GM18508 (cell line): Measurements from ENCODE around the gene SARS2.
"Not testable (repeated sequence)": the region's sequence is repeated elsewhere in the genome, so short reads cannot be mapped to it uniquely, and the experiment has no call there.

Experiments used
- ATAC-seq: cut with Tn5 transposase; IDR thresholded peaks from one replicate; pipeline ENCODE4 v1.9.1; 2021; ENCODE audit warnings: moderate number of reproducible peaks; ENCODE audit not compliant: insufficient read depth, unreplicated experiment

The SARS2 gene

DNA sequence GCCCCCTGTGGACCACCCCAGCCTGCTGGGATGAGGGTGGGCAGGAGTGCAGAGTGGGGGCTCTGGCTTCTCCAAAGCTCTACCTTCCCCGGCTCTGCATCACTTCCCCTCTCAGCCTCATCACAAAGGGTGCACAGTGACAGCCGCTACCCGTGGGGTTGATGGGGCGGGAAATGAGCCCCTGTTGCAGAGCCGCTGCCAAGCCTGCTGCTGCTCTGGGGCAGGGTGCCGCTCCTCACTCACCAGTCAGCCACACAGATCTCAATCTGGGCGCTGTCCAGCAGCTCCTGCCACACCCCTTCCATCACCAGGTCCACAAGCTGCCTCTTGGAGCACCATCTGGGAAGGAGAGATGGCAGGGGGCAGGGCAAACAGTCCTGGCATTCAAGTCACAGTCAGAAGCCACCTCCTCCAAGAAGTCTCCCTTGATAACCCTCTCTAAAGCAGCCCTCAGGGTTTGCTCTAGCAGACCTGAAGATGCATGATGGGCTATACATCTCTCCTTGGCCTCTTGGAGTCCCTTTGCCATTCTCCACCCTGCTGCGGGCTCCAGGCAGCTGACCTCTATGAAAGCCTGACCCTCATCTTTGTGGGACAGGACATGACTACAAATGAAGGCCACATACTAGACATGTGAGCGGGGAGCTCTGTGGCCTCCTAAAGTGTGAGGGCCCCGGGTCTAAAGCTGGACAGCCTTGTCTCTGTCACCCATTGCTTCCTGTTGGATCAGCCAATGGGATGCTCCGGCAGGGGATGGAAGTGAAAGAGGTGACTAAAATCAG is 15.9 kb upstream of the SARS2 start:
- ATAC-seq, result no peak

DNA sequence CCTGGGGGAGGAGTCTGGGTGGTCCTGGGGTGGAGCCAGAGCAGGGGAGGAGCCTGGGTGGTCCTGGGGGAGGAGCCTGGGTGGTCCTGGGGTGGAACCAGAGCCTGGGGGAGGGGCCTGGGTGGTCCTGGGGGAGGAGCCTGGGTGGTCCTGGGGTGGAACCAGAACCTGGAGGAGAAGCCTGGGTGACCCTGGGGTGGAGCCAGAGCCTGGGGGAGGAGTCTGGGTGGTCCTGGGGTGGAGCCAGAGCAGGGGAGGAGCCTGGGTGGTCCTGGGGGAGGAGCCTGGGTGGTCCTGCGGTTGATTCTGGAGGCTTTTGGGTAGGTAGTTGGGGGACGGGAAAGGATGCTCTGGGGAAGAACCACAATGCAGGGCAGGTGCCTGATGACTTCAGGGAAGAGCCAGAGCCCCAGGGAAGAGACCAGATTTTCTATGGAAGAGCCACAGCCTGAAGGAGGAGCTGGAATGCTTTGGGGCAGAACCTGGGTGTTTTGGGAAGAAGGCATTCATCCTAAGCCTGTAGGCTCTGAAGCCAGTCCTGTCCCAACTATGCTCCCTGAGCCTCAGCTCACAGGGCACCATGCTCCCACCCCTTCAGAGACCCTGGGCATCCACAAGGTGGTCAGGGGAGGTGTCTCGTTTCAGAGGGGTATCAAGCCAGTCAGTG is 15.1 kb upstream of the SARS2 start:
- ATAC-seq, result no peak

GRCh38 chr19:38944981-38945506 is 14.5 kb upstream of the SARS2 start:
- no peak for ATAC-seq

DNA sequence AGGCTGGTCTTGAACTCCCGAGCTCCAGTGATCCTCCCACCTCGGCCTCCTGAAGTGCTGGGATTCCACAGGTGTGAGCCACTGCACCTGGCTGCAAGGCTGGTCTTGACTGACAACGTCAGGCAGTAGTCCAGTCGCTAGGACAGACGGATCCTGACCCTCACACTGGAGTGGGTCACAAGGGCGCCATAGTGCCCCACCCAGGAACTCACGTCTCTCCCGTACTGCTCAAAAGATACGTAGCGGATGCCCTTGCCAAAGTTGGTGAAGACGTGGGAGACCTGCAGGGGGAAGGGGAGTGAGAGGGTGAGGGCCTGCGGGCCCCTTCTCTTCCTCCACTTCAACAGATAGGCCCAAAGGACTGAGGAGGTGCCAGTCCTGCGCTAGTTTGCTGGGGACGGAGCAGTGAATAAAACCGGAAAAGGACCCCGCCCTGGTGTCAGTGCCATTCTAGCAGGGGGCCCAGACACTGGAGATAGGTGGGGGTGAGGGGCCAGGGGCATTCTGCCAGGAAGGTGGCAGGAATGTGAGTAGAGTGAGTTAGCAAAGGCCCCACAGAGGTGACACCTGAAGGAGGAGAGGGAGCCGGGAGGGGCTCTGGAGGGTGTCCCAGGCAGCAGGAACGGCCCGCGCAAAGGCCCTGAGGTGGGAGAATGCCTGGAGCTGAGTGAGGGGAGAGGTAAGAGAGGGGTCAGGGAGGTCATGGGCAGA is 12.1 kb upstream of the SARS2 start:
- ATAC-seq, result no peak

GRCh38 chr19:38941979-38942378 is 11.4 kb upstream of the SARS2 start:
- no peak for ATAC-seq

DNA sequence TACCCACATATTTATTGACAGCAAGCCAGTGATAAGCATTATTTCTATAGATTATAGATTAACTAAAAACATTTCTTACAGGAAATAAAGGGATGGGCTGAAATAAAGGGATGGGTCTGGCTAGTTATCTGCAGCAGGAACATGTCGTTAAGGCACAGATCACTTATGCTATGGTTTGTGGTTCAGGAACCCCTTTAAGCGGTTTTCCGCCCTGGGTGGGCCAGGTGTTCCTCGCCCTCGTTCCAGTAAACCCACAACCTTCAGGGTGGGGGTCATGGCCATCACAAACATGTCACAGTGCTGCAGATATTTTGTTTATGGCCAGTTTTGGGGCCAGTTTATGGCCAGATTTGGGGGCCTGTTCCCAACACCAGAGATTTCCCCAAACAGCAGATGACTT is 10.9 kb upstream of the SARS2 start:
- not testable (repeated sequence) for ATAC-seq

DNA sequence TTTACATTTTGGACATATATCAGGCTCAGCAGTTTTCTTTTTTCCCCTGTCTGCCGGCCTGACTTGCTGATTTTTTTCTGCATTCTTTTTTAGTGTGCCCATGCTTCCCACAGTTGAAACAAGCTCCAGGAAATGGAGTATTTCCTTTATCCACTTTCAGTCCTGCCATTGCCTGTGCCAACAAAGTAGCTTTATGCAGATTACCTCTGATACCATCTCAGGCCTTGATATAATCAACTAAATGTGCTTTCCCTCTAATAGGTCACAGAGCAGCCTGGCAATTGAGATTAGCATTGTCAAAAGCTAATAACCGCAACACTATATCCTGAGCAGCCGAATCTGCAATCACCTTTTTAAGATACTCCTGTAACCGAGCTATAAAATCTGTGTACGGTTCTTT is 9.4 kb upstream of the SARS2 start:
- ATAC-seq, result no peak

DNA sequence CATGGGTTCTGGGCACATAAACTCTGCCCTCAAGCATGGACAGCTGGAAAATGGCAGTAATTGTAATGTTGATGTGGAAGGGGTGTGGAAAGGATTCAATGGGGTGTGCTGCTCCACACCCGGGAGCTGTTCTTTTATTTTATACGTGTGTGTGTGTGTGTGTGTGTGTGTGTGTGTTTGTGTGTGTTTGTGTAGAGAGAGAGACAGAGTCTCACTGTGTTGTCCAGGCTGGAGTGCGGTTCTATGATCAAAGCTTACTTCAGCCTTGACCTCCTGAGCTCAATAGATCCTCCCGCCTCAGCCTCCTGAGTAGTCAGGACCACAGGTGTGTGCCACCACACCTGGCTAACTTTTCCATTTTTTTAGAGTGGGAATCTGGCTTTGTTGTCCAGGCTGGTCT is 3.0 kb upstream of the SARS2 start:
- no peak for ATAC-seq

- no peak for ATAC-seq
Observed at GRCh38 chr19:38932425-38933179, 2.0 kb upstream of the SARS2 start.

DNA sequence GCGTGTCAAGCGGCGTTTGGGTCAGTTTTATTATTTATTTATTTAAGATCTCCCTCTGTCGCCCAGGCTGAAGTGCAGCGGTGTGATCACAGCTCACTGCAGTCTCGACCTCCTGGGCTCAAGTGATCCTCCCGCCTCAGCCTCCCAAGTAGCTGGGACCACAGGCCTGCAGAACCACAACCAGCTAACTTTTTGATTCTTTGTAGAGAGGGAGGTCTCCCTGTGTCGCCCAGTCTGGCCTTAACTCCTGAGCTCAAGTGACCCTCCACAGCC is 894 bp upstream of the SARS2 start:
- ATAC-seq, result no peak

DNA sequence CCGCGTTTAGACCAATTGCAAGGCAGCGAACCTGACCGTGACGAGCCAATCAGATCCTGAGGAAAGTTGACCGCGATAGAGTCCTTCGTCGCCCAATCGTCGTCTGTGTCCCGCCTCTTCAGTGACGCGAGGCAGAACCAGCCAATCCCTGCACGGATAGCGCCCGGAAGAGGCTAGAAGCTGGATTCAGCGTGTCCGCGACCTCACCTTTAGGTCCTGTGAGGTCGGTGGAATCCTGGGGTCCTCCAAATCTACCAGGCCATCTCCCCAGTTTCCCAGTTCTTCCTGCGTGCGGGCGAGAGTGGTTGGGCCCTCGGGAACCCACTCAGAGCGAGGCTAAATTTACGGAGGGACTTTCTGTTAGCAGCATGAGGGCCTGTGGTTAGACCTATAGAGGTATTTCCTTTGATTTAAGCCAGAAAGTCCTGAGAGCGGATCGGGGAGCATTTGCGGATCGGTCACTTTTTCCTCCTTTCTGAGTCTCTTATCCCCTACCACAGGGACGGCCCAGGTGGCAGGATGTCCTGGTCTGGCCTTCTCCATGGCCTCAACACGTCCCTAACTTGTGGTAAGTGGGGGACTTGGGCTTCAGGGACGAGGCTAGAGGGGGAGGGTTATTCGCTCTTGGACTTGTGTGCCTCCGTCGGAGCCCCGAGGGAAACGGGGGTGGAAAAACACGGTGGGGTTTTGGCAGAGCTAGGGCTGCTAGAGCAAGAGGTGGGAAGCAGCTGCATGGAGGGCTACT is 385 bp upstream of the SARS2 start, which contains the start of gene MRPS12:
TSS of gene MRPS12 (plus strand) at position 169 of the 745 bp plus-strand sequence. CDS start at position 520, 351 bp downstream.
- peak; percentile 81 for ATAC-seq

- ATAC-seq, result no peak
Observed at GRCh38 chr19:38928391-38929001, 2.1 kb downstream of the SARS2 start.

DNA sequence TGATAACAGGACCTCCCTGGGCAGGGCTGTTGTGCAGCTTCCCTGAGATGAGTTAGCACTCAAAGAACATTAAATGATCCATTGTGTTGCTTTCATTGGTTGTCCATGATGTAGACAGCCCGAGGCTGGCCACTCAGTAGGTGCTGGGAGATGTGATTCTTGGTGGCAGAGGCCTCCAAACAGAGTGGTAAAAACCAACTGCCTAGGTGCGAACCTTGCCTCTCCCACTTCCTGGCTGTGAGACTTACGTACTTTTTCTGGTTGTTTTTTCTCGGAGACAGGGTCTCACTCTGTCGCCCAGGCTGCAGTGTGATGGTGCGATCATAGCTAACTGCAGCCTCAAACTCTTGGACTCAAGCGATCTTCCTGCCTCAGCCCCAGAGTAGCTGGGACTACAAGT is 6.2 kb downstream of the SARS2 start:
- no peak for ATAC-seq

- ATAC-seq, result no peak
Observed at GRCh38 chr19:38922482-38922881, 8.1 kb downstream of the SARS2 start.

GRCh38 chr19:38921420-38922274 is 8.9 kb downstream of the SARS2 start:
- no peak for ATAC-seq

DNA sequence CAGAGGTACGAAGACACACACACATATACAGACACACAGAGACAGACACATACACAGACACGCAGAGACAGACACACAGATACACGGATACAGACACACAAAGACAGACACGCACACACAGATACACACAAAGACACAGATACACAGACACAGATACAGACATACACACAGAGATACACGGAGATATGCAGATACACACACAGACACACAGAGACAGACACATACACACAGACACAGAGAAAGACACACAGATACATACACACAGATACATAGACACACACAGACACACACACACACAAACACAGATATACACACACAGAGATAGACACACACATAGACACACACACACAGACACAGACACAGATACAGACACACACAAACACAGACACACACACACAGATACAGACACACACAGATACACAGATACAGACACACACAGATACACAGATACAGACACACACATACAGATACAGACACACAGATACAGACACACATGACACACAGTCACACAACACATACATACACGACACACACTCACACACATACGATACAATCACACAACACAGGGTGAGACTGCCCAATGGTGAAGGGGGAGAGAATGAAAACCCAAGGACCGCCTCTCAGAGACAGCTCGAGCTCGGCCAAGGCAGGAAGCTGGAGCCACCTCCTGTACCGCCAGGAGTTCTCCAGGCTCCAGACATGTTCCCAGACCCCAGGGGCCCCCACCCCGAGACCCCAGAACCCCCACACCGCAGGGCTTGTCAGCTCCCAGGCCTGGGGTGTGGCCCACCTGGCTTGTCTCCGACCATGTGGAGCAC is 9.8 kb downstream of the SARS2 start:
- ATAC-seq, result no peak

- ATAC-seq, result no peak
Observed at GRCh38 chr19:38919837-38920601, 10.5 kb downstream of the SARS2 start.
